Measurements from ENCODE around the gene RNASE4.

The RNASE4 gene

GRCh38 chr14:20652996-20653975 is 31.1 kb upstream of the RNASE4 start:
- no peak overlapping the region for H3K4me3 ChIP-seq (ENCODE audit: low read depth, low read length)
- DNase-seq (ENCODE audit: low read depth), result peak; percentile 20
- TF ChIP-seq CTCF (IDR thresholded peaks at IDR 0.05; ENCODE audit: low read depth, low read length), result no peak
- TF ChIP-seq MYC (IDR thresholded peaks at IDR 0.05; ENCODE audit: low read depth, low read length), result no peak
- TF ChIP-seq POLR2A (IDR thresholded peaks at IDR 0.05; ENCODE audit: extremely low read depth, insufficient read length), result no peak
- TF ChIP-seq, protein P1, sequence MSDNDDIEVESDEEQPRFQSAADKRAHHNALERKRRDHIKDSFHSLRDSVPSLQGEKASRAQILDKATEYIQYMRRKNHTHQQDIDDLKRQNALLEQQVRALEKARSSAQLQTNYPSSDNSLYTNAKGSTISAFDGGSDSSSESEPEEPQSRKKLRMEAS (IDR thresholded peaks at IDR 0.05; ENCODE audit: low read depth, low read length), result no peak

GRCh38 chr14:20655851-20656250 is 28.5 kb upstream of the RNASE4 start:
- H3K4me3 ChIP-seq (ENCODE audit: low read depth, low read length), result no peak overlapping the region
- no peak for DNase-seq (ENCODE audit: low read depth)
- TF ChIP-seq, protein P1 (IDR thresholded peaks at IDR 0.05; ENCODE audit: low read depth, low read length), result no peak
- TF ChIP-seq POLR2A (IDR thresholded peaks at IDR 0.05; ENCODE audit: extremely low read depth, insufficient read length) (no peak), CTCF (IDR thresholded peaks at IDR 0.05; ENCODE audit: low read depth, low read length) (no peak), MYC (IDR thresholded peaks at IDR 0.05; ENCODE audit: low read depth, low read length) (no peak)

- no peak overlapping the region for H3K4me3 ChIP-seq (ENCODE audit: low read depth, low read length)
- TF ChIP-seq MYC (IDR thresholded peaks at IDR 0.05; ENCODE audit: low read depth, low read length), result no peak
- TF ChIP-seq CTCF (IDR thresholded peaks at IDR 0.05; ENCODE audit: low read depth, low read length), result no peak
- TF ChIP-seq, protein P1 (IDR thresholded peaks at IDR 0.05; ENCODE audit: low read depth, low read length), result no peak
- TF ChIP-seq POLR2A (IDR thresholded peaks at IDR 0.05; ENCODE audit: extremely low read depth, insufficient read length), result no peak
- no peak for DNase-seq (ENCODE audit: low read depth)
Measured at GRCh38 chr14:20656274-20656673, 28.1 kb upstream of the RNASE4 start.

DNA sequence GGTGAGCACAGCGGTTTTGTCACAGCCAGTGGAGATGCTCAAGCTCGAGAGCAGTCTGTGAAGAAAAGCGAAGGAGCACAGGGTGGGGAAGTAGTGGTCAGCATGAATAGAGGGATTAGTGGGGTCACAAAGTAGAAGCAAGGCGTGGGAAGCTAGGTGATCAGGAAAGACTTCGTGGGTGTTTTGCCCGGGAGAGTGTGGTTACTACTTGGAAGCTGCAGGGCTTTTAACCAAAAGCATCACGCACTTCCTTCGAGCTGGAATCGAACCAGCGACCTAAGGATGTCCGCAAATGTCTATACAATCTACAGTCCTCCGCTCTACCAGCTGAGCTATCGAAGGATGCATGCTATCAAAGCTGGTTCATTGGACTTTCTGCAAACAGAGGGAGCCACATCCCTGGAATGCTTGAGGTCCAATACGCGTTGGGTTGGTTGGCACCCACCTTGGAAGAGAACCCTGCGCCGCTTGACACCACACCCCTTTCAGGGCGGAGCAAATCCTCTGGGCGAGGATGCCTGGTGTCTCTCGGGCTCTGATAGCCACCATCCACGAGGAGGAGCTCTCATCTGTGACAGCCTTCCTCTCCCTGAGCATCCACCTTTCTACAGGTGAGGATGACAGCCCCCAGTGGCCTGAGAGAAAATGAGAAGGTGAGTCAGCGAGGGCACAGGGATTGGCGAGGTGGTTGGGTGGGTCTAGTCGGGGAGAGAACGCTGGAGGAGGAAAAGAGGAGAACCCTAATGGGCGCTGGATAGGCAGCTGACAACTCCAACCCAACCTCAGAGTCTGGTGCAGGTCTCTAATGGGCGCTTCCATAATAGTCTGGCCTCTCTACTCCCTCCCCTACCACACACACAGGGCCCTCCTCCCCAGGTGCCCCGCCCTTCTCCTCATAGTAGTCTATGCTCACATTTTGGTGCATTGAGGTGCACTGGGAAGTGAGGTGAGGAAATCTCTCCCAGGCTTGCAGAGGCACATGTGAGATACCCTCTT is 26.8 kb upstream of the RNASE4 start:
- no peak overlapping the region for H3K4me3 ChIP-seq (ENCODE audit: low read depth, low read length)
- peak; percentile 13 for TF ChIP-seq CTCF (IDR thresholded peaks at IDR 0.05; ENCODE audit: low read depth, low read length)
- TF ChIP-seq, protein P1 (IDR thresholded peaks at IDR 0.05; ENCODE audit: low read depth, low read length), result no peak
- DNase-seq (ENCODE audit: low read depth), result no peak

GRCh38 chr14:20658246-20658645 is 26.1 kb upstream of the RNASE4 start:
- TF ChIP-seq, protein P1 (IDR thresholded peaks at IDR 0.05; ENCODE audit: low read depth, low read length), result no peak
- TF ChIP-seq CTCF (IDR thresholded peaks at IDR 0.05; ENCODE audit: low read depth, low read length) (no peak), POLR2A (IDR thresholded peaks at IDR 0.05; ENCODE audit: extremely low read depth, insufficient read length) (no peak), MYC (IDR thresholded peaks at IDR 0.05; ENCODE audit: low read depth, low read length) (no peak)
- no peak overlapping the region for H3K4me3 ChIP-seq (ENCODE audit: low read depth, low read length)
- no peak for DNase-seq (ENCODE audit: low read depth)
